H9 (cell line): ENCODE measurements around the gene SNAP47. TPM values are rescaled to one million over a fixed set of nuclear protein-coding genes. Genes with fewer than 3 reads are reported as not detected.

Source experiments
- DNase-seq: peaks from one replicate; pipeline ENCODE4 v3.0.0-alpha.2; 2017
- H2AFZ ChIP-seq: one replicate; pipeline ENCODE4 v1.6.1; 2013; ENCODE audit warnings: mild to moderate bottlenecking, low read length, control low read depth, moderate library complexity
- H2AK5ac ChIP-seq: 2 replicates; pipeline ENCODE4 v1.6.1; 2013; ENCODE audit warnings: low read length, control low read depth, mixed read lengths; ENCODE audit not compliant: insufficient read length
- H2BK120ac ChIP-seq: one replicate; pipeline ENCODE4 v1.6.1; 2013; ENCODE audit warnings: low read depth, mild to moderate bottlenecking, low read length, control low read depth, inconsistent platforms; ENCODE audit not compliant: poor library complexity, severe bottlenecking
- H2BK12ac ChIP-seq: 2 replicates; pipeline ENCODE4 v1.6.1; 2013; ENCODE audit warnings: low read length, control low read depth, mixed read lengths, low read depth; ENCODE audit not compliant: insufficient read length
- H2BK15ac ChIP-seq: 2 replicates; pipeline ENCODE4 v1.6.1; 2013; ENCODE audit warnings: low read depth, low read length, control low read depth
- H2BK20ac ChIP-seq: one replicate; pipeline ENCODE4 v1.6.1; 2013; ENCODE audit warnings: low read depth, mild to moderate bottlenecking, low read length, control low read depth, inconsistent platforms; ENCODE audit not compliant: poor library complexity, severe bottlenecking
- H2BK5ac ChIP-seq: 2 replicates; pipeline ENCODE4 v1.6.1; 2013; ENCODE audit warnings: low read length, control low read depth, mixed read lengths; ENCODE audit not compliant: insufficient read length
- H3K14ac ChIP-seq: 2 replicates; pipeline ENCODE4 v1.6.1; 2013; ENCODE audit warnings: low read length, control low read depth; ENCODE audit not compliant: insufficient read depth
- H3K18ac ChIP-seq: 2 replicates; pipeline ENCODE4 v1.6.1; 2013; ENCODE audit warnings: low read depth, mild to moderate bottlenecking, mixed read lengths, low read length, control low read depth; ENCODE audit not compliant: insufficient read length
- H3K23ac ChIP-seq: 2 replicates; pipeline ENCODE4 v1.6.1; 2013; ENCODE audit warnings: low read length, control low read depth, mixed read lengths, low read depth; ENCODE audit not compliant: insufficient read length
- H3K23me2 ChIP-seq: 2 replicates; pipeline ENCODE4 v1.6.1; 2013; ENCODE audit warnings: low read depth, mild to moderate bottlenecking, mixed read lengths, low read length, control low read depth; ENCODE audit not compliant: insufficient read length, poor library complexity, severe bottlenecking
- H3K27ac ChIP-seq: 2 replicates; pipeline ENCODE4 v1.5.1; 2013; ENCODE audit warnings: low read length, control low read depth, mixed read lengths, low read depth; ENCODE audit not compliant: insufficient read length
- H3K27me3 ChIP-seq: 2 replicates; pipeline ENCODE4 v1.6.1; 2013; ENCODE audit warnings: low read length, control low read depth, inconsistent platforms; ENCODE audit not compliant: insufficient read depth
- H3K4ac ChIP-seq: 2 replicates; pipeline ENCODE4 v1.6.1; 2013; ENCODE audit warnings: low read depth, mild to moderate bottlenecking, control low read depth, inconsistent platforms, low read length, moderate library complexity
- H3K4me1 ChIP-seq: 2 replicates; pipeline ENCODE4 v1.6.1; 2013; ENCODE audit warnings: low read length, control low read depth, inconsistent platforms; ENCODE audit not compliant: insufficient read depth
- H3K4me2 ChIP-seq: 2 replicates; pipeline ENCODE4 v1.6.1; 2013; ENCODE audit warnings: low read length, control low read depth, mixed read lengths; ENCODE audit not compliant: insufficient read length, insufficient read depth
- H3K56ac ChIP-seq: 2 replicates; pipeline ENCODE4 v1.6.1; 2013; ENCODE audit warnings: low read depth, mild to moderate bottlenecking, mixed read lengths, low read length, control low read depth; ENCODE audit not compliant: insufficient read length
- H3K79me1 ChIP-seq: 2 replicates; pipeline ENCODE4 v1.6.1; 2013; ENCODE audit warnings: low read depth, mild to moderate bottlenecking, moderate library complexity, low read length, control low read depth, inconsistent platforms; ENCODE audit not compliant: insufficient read depth, poor library complexity, severe bottlenecking
- H3K79me2 ChIP-seq: 2 replicates; pipeline ENCODE4 v1.6.1; 2013; ENCODE audit warnings: low read length, control low read depth, inconsistent platforms; ENCODE audit not compliant: insufficient read depth
- H3K9ac ChIP-seq: 2 replicates; pipeline ENCODE4 v1.6.1; 2013; ENCODE audit warnings: low read length, control low read depth, mixed read lengths; ENCODE audit not compliant: insufficient read length; ENCODE audit errors: extremely low read depth
- H3K9me3 ChIP-seq: one replicate; pipeline ENCODE4 v1.6.1; 2013; ENCODE audit warnings: low read depth, low read length, inconsistent platforms; ENCODE audit not compliant: control insufficient read depth
- H3T11ph ChIP-seq: one replicate; pipeline ENCODE4 v1.6.1; 2013; ENCODE audit warnings: mild to moderate bottlenecking, low read length, control low read depth, inconsistent platforms
- H4K20me1 ChIP-seq: one replicate; pipeline ENCODE4 v1.6.1; 2013; ENCODE audit not compliant: control insufficient read depth, insufficient read length, insufficient read depth
- H4K5ac ChIP-seq: 2 replicates; pipeline ENCODE4 v1.6.1; 2013; ENCODE audit warnings: low read depth, mild to moderate bottlenecking, mixed read lengths, low read length, control low read depth; ENCODE audit not compliant: insufficient read length
- H4K8ac ChIP-seq: replicated peaks from 2 replicates; pipeline ENCODE4 v1.6.1; 2013; ENCODE audit warnings: low read length, control low read depth, mixed read lengths, low read depth; ENCODE audit not compliant: insufficient read length
- H4K91ac ChIP-seq: 2 replicates; pipeline ENCODE4 v1.6.1; 2013; ENCODE audit warnings: low read depth, mild to moderate bottlenecking, moderate library complexity, mixed read lengths, low read length, control low read depth; ENCODE audit not compliant: insufficient read length
- H3K27ac Mint-ChIP-seq, 3 experiments: 2 replicates in 2 of 3; 3 replicates in 1 of 3; pipeline ENCODE4 v1.8.0; 2020 to 2021; ENCODE audit warnings: mixed read lengths in 3 of 3, mild to moderate bottlenecking in 1 of 3, moderate library complexity in 1 of 3
- H3K27me3 Mint-ChIP-seq: 2 replicates; pipeline ENCODE4 v1.8.0; 2021; ENCODE audit warnings: low read depth, mild to moderate bottlenecking, moderate library complexity, mixed read lengths
- H3K36me3 Mint-ChIP-seq, 3 experiments: 2 replicates in 2 of 3; 3 replicates in 1 of 3; pipeline ENCODE4 v1.8.0; 2020 to 2021; ENCODE audit warnings: low read depth in 3 of 3, mixed read lengths in 3 of 3; ENCODE audit not compliant: insufficient read depth in 1 of 3
- H3K4me1 Mint-ChIP-seq, 2 experiments: 2 replicates each; pipeline ENCODE4 v1.8.0; 2020; ENCODE audit warnings: mixed read lengths in 2 of 2
- H3K4me3 Mint-ChIP-seq, 2 experiments: 2 replicates in 1 of 2; 3 replicates in 1 of 2; pipeline ENCODE4 v1.8.0; 2020 to 2021; ENCODE audit warnings: mild to moderate bottlenecking in 2 of 2, mixed read lengths in 2 of 2, moderate library complexity in 1 of 2
- H3K9me3 Mint-ChIP-seq, 2 experiments: 2 replicates in 1 of 2; 3 replicates in 1 of 2; pipeline ENCODE4 v1.8.0; 2020; ENCODE audit warnings: mild to moderate bottlenecking in 2 of 2, mixed read lengths in 2 of 2, moderate library complexity in 1 of 2
- CTCF ChIP-seq: fragments of 200-600 bp; sonication (generic); conservative IDR thresholded peaks from 3 replicates; pipeline ENCODE4 v1.8.0; 2021; ENCODE audit warnings: antibody characterized with exemption, mild to moderate bottlenecking
- WGBS: extraction: QIAGEN DNeasy Blood & Tissue Kit; methylation state at CpG from one replicate; pipeline ENCODE4 v1.1.7; 2013; ENCODE audit warnings: missing lambda C conversion rate, low lambda C conversion rate, mixed read lengths; ENCODE audit not compliant: insufficient read length; ENCODE audit errors: extremely low coverage; 5-methylcytosine and 5-hydroxymethylcytosine counted together
- total RNA-seq: library from RNA; stranded (reverse); gene quantifications from 2 replicates; pipeline ENCODE4 v1.2.1, GENCODE V29; 2021

The SNAP47 gene
- total RNA-seq, 1 experiment from 2014 or later: 44.1 TPM

GRCh38 chr1:227797625-227798024, 62.4 kb downstream of the SNAP47 start:
- no peak overlapping the region for H4K91ac ChIP-seq
- H3K27ac ChIP-seq: no peak overlapping the region
- H3K56ac ChIP-seq: no peak overlapping the region
- no peak overlapping the region for H3K4ac ChIP-seq
- no peak for TF ChIP-seq CTCF
- H2BK120ac ChIP-seq: no peak overlapping the region
- H3K9ac ChIP-seq: no peak overlapping the region
- H2BK5ac ChIP-seq: no peak overlapping the region
- H3K23me2 ChIP-seq: no peaks in the 10 kb centered on the region
- H2AFZ ChIP-seq: no peak overlapping the region
- no peak overlapping the region for H3T11ph ChIP-seq
- H2BK20ac ChIP-seq: no peak overlapping the region
- H3K36me3 Mint-ChIP-seq: no peaks in the 10 kb centered on the region
- H4K5ac ChIP-seq: no peak overlapping the region
- H3K9me3 Mint-ChIP-seq: no peaks in the 10 kb centered on the region
- no peaks in the 10 kb centered on the region for H3K27me3 ChIP-seq
- no peak overlapping the region for H4K8ac ChIP-seq
- no peak overlapping the region for H2AK5ac ChIP-seq
- DNase-seq: no peak
- peaks cover 8 to 18% of the 10 kb centered on the region in 2 experiments for H3K4me1 Mint-ChIP-seq
- H2BK12ac ChIP-seq: no peak overlapping the region
- H4K20me1 ChIP-seq: no peaks in the 10 kb centered on the region
- H3K23ac ChIP-seq: no peak overlapping the region
- H3K14ac ChIP-seq: no peak overlapping the region
- no peak overlapping the region for H2BK15ac ChIP-seq
- WGBS: no CpG with 5 or more reads among the region's 3 CpGs
- no peak overlapping the region for H3K4me2 ChIP-seq
- H3K27ac Mint-ChIP-seq: no peak overlapping the region
- no peaks in the 10 kb centered on the region for H3K9me3 ChIP-seq
- no peak overlapping the region for H3K4me3 Mint-ChIP-seq
- H3K4me1 ChIP-seq: no peaks in the 10 kb centered on the region
- H3K79me2 ChIP-seq: no peaks in the 10 kb centered on the region
- no peaks in the 10 kb centered on the region for H3K79me1 ChIP-seq
- H3K18ac ChIP-seq: no peak overlapping the region
- H3K27me3 Mint-ChIP-seq: peaks cover 23% of the 10 kb centered on the region
